ENCODE measurements around the gene DNAJC11.
A peak's percentile ranks its signal among the peaks of the same experiment; 100 is the strongest.

Gene DNAJC11

DNA sequence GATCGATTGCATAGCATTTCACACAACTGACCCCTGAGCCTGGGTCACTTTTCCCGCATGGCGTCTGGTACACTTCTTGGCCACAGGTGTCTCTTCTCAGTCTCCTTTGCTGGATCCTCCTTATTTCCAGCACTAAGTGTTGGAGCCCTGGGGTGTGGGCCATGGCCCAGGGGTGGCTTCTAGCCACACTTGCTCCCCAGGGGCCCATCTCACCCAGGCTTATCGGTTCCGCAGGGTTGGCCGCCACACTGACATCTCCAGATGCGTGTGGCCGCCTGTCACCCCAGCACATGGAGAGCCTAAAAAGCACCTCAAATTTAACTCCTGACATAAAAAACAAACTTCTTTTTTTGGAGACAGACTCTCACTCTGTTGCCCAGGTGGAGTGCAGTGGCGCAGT, 74.6 kb downstream of the DNAJC11 start:
- Histone ChIP-seq H3K27me3 (no peaks in the 10 kb centered on the region), H3K4me3 (ENCODE audit: low read depth, low read length) (no peak overlapping the region), H3K4me1 (no peaks in the 10 kb centered on the region), H3K9me3 (no peaks in the 10 kb centered on the region), H3K36me3 (0 out of 2 replicates have a peak, but pooled peaks cover 2% of the 10 kb centered on the region)
- DNase-seq, result no peak
- TF ChIP-seq, protein P1, sequence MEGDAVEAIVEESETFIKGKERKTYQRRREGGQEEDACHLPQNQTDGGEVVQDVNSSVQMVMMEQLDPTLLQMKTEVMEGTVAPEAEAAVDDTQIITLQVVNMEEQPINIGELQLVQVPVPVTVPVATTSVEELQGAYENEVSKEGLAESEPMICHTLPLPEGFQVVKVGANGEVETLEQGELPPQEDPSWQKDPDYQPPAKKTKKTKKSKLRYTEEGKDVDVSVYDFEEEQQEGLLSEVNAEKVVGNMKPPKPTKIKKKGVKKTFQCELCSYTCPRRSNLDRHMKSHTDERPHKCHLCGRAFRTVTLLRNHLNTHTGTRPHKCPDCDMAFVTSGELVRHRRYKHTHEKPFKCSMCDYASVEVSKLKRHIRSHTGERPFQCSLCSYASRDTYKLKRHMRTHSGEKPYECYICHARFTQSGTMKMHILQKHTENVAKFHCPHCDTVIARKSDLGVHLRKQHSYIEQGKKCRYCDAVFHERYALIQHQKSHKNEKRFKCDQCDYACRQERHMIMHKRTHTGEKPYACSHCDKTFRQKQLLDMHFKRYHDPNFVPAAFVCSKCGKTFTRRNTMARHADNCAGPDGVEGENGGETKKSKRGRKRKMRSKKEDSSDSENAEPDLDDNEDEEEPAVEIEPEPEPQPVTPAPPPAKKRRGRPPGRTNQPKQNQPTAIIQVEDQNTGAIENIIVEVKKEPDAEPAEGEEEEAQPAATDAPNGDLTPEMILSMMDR (IDR thresholded peaks at IDR 0.05; ENCODE audit: low read depth, low read length), result no peak

DNA sequence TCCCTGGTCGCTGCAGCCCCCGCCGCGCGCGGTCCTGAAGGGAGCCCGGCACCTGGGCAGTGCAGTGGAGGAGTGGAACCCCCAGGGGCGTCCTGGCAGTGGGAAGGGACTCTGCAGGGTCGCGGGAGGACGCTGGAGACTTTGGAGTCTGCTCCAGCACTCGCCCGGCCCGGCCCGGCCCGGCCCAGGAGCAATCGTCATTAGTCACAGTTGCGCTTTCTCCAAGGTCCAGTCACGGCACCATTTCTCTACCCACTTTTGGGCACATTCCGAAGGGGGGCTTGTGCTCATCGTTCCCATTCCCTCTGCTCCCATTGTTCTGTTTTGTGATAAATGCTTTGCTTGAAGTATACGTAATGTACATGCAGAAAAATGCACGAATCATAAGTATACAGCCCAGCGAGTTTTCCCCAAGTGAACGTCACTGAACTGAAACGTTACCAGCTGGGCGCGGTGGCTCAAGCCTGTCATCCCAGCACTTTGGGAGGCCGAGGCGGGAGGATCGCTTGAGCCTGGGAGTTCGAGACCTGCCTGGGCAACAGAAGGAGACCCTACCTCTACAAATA, 75.9 kb downstream of the DNAJC11 start:
- Histone ChIP-seq H3K9me3 (no peaks in the 10 kb centered on the region), H3K4me1 (no peaks in the 10 kb centered on the region), H3K27me3 (no peaks in the 10 kb centered on the region), H3K4me3 (ENCODE audit: low read depth, low read length) (peak overlapping the region; percentile 65), H3K36me3 (peaks cover 5% of the 10 kb centered on the region; the same call in 1 of the 2 replicates)
- no peak for DNase-seq
- TF ChIP-seq, protein P1 (IDR thresholded peaks at IDR 0.05; ENCODE audit: low read depth, low read length), result no peak

DNA sequence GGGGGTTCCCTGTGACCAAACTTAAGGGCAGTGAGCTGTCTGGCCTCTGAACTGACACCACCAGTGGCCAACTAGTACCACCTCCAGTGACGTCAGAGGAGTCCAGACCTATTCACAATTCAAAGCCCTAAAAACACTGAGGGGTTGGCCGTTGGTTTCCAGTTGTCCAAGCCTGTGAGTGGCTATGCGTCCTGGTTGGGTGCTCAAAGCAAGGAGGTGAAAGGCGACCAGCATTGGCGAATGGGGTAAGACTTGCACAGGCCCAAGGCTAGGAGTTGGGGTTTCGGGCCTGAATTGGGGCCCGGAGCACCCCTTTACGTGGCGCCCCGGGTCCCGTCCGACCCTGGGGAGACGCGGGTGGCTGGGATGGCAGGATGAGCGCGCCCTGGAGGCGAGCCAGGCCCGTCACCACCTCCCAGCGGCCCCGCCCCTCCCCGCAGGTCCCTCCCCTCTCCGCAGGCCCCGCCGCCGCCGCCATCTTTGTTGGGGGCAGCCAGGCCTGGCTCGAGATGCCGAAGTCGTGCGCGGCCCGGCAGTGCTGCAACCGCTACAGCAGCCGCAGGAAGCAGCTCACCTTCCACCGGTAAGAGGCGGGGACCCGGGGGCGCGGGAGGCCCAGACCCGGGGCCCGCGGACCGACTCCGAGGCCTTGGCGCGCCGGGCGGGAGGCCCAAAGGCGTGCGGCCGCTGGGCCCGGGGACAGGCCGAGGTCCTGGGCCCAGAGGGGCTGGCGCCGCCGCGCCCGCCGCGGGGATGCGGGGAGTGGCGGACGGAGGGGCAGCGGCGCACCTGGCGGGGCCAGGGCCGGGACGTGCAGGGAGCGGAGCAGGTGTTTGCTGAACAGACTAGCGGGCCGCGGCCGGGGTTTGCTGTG, 76.7 kb downstream of the DNAJC11 start, which contains the start of gene THAP3:
Gene THAP3 (plus strand): TSS at position 159 of the 874 bp plus-strand sequence. CDS start 351 bp downstream, at position 510.
- Histone ChIP-seq H3K36me3 (peaks cover 5% of the 10 kb centered on the region), H3K4me1 (no peaks in the 10 kb centered on the region)
- TF ChIP-seq, protein P1 (IDR thresholded peaks at IDR 0.05; ENCODE audit: low read depth, low read length), result no peak

DNA sequence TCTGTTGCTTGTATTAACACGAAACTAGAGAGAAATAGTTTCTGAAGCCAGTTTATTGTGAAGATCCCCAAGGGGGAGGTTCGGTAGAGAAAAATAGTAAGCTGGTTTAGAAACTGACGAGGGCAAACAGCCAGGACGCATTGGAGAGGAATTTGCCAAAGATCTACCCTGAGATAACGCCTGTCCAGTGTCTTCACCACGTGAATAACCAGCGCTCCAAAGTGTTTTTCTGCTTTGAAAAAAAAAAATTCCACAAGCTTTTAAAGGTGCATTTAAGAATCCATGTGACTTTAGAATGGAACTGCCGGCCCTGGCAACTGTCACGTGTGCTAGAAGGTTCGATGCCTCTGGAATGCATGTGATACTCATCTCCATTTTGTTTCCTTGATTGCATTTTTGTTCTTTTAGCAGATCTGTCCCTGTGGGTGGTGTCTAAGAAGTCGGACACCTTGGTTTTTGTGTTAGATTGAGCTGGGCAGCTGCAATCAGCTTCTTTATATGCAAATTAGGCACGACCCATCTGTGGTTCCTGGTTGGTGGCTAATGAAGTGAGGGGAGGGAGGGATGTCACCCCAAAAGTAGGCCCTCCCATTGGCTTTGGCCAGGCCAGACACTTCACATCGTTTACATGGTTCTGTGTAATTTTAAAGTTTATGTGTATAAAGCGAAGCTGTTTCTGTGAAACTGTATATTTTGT, 78.2 kb downstream of the DNAJC11 start:
- H3K9me3 ChIP-seq, result no peaks in the 10 kb centered on the region
- TF ChIP-seq, protein P1 (IDR thresholded peaks at IDR 0.05; ENCODE audit: low read depth, low read length), result no peak
- H3K4me3 ChIP-seq (ENCODE audit: low read depth, low read length), result no peak overlapping the region
- DNase-seq, result no peak
- peaks cover 3% of the 10 kb centered on the region for H3K36me3 ChIP-seq
- H3K27me3 ChIP-seq, result no peaks in the 10 kb centered on the region
- H3K4me1 ChIP-seq, result no peaks in the 10 kb centered on the region

More for the DNA sequence above, 76.7 kb downstream of the DNAJC11 start, which contains the start of gene THAP3:
- H3K27me3 ChIP-seq, result no peaks in the 10 kb centered on the region
- DNase-seq, result peak; percentile 84
- H3K4me3 ChIP-seq (ENCODE audit: low read depth, low read length), result peak within 1 kb of the TSS; percentile 65
- no peaks in the 10 kb centered on the region for H3K9me3 ChIP-seq

DNA sequence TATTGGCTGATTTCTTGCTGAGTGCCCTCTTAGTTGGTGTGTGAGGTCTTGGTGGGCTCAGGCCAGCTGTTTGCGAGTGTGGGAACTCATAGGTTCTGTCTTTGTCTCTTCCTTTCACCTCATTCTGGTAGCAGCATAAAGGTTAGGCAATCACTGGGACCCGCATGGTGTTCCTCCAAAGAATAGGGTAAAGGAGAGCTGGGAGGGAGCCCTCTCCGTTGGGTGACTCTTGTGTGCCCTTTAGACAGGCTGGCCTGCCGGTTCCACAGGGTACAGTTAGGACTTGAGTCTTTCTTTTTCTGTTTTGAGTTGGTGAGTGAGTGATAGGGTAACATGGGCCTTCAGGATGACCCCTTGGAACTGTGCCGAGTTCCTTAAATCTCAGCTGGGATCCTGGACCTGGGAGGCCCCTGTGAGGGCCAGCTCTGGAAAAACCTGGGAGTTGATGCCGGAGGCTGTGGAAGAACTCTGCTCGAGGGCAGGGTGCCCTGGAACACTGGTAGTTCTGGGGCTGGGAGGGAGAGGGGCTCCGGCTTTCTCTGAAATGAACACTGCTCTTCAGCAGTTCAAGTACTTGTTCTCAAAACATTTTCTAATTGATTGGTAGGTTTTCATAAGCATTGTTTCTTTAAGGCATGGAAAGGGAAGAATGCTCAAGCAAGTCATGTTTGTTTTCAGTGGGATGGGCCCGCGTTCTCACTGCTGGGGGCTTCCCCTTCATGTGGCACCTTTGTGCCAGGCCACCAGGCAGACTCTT, 79.0 kb downstream of the DNAJC11 start:
- no peak for DNase-seq
- Histone ChIP-seq H3K36me3 (peaks cover 3% of the 10 kb centered on the region), H3K4me1 (no peaks in the 10 kb centered on the region), H3K27me3 (no peaks in the 10 kb centered on the region), H3K9me3 (no peaks in the 10 kb centered on the region), H3K4me3 (ENCODE audit: low read depth, low read length) (no peak overlapping the region)
- TF ChIP-seq, protein P1 (IDR thresholded peaks at IDR 0.05; ENCODE audit: low read depth, low read length), result no peak

Data from BE2C (cell line).